ENCODE data around the gene PLCB1.

GRCh38 chr20:8360035-8360434, 228.0 kb downstream of the PLCB1 start:
- TF ChIP-seq EZH2 (IDR thresholded peaks at IDR 0.05) (no peak), POLR2AphosphoS5 (IDR thresholded peaks at IDR 0.05; ENCODE audit: borderline replicate concordance, low read depth, low read length) (no peak), FOXP2 (optimal IDR thresholded peaks at IDR 0.05; ENCODE audit: control extremely low read depth, extremely low read length, insufficient read depth) (no peak)

Data from SK-N-MC (cell line).